ENCODE measurements around the gene ACTG2.

The ACTG2 gene

GRCh38 chr2:73925033-73925704, 32.4 kb downstream of the ACTG2 start:
- TF ChIP-seq CTCF (IDR thresholded peaks at IDR 0.05; ENCODE audit: borderline replicate concordance, extremely low read depth, low read length, poor library complexity, severe bottlenecking) (no peak), EZH2 (IDR thresholded peaks at IDR 0.05; ENCODE audit: borderline replicate concordance, low read depth, low read length, severe bottlenecking) (no peak)
- Histone ChIP-seq H2AFZ (ENCODE audit: low read depth, low read length) (0 out of 2 replicates have a peak overlapping the region, but pooled peaks have one; percentile 51), H3K9me3 (ENCODE audit: insufficient read depth, low read length, severe bottlenecking) (no peaks in the 10 kb centered on the region), H3K27me3 (ENCODE audit: insufficient read depth, low read length, poor library complexity) (no peaks in the 10 kb centered on the region), H3K36me3 (ENCODE audit: insufficient read depth, low read length) (peaks cover 3% of the 10 kb centered on the region; the same call in 1 of the 2 replicates), H3K4me2 (ENCODE audit: insufficient read depth, low read length) (no peak overlapping the region), H4K20me1 (ENCODE audit: insufficient read depth, low read length) (peaks cover 9% of the 10 kb centered on the region; the same call in 1 of the 2 replicates), H3K79me2 (ENCODE audit: insufficient read depth, low read length) (peaks cover 35% of the 10 kb centered on the region), H3K4me3 (ENCODE audit: low read depth in 1 of 2, low read length in 2 of 2) (no peak overlapping the region), H3K27ac (ENCODE audit: low read length) (no peak overlapping the region), H3K9ac (ENCODE audit: low read depth, low read length) (no peak overlapping the region), H3K4me1 (ENCODE audit: insufficient read depth, low read length) (peaks cover 36% of the 10 kb centered on the region)
- DNase-seq (no peak), ATAC-seq (ENCODE audit: insufficient read depth, low read depth) (no peak)

GRCh38 chr2:73925853-73926492, 33.2 kb downstream of the ACTG2 start:
- peak overlapping the region; percentile 94 for H3K9ac ChIP-seq (ENCODE audit: low read depth, low read length)

GRCh38 chr2:73926493-73927327, 33.9 kb downstream of the ACTG2 start, which contains the start of gene DGUOK:
TSS of gene DGUOK (plus strand) at chr2:73926880. CDS start at chr2:73926911, 31 bp downstream.
- Histone ChIP-seq H2AFZ (ENCODE audit: low read depth, low read length) (peak within 1 kb of the TSS; percentile 91), H3K9me3 (ENCODE audit: insufficient read depth, low read length, severe bottlenecking) (no peaks in the 10 kb centered on the region), H3K9ac (ENCODE audit: low read depth, low read length) (peak within 1 kb of the TSS; percentile 94), H3K4me1 (ENCODE audit: insufficient read depth, low read length) (peaks cover 47% of the 10 kb centered on the region), H3K27me3 (ENCODE audit: insufficient read depth, low read length, poor library complexity) (no peaks in the 10 kb centered on the region), H3K4me3 (ENCODE audit: low read depth in 1 of 2, low read length in 2 of 2) (peak within 1 kb of the TSS; percentile 89 to 98), H3K79me2 (ENCODE audit: insufficient read depth, low read length) (peaks cover 48% of the 10 kb centered on the region), H3K36me3 (ENCODE audit: insufficient read depth, low read length) (peaks cover 15% of the 10 kb centered on the region), H3K4me2 (ENCODE audit: insufficient read depth, low read length) (peak within 1 kb of the TSS; percentile 85), H3K27ac (ENCODE audit: low read length) (peak within 1 kb of the TSS; percentile 94), H4K20me1 (ENCODE audit: insufficient read depth, low read length) (peaks cover 20% of the 10 kb centered on the region)
- TF ChIP-seq CTCF (IDR thresholded peaks at IDR 0.05; ENCODE audit: borderline replicate concordance, extremely low read depth, low read length, poor library complexity, severe bottlenecking) (no peak), EZH2 (IDR thresholded peaks at IDR 0.05; ENCODE audit: borderline replicate concordance, low read depth, low read length, severe bottlenecking) (no peak)
- peak; percentile 98 for DNase-seq
- ATAC-seq (ENCODE audit: insufficient read depth, low read depth): peak; percentile 99

More at GRCh38 chr2:73925853-73926492, 33.2 kb downstream of the ACTG2 start:
- peaks cover 41% of the 10 kb centered on the region for H3K79me2 ChIP-seq (ENCODE audit: insufficient read depth, low read length)
- peak overlapping the region; percentile 17 to 89; a peak in 3 of 4 replicates for H3K4me3 ChIP-seq (ENCODE audit: low read depth in 1 of 2, low read length in 2 of 2)
- peak overlapping the region; percentile 85 for H3K4me2 ChIP-seq (ENCODE audit: insufficient read depth, low read length)
- H4K20me1 ChIP-seq (ENCODE audit: insufficient read depth, low read length): peaks cover 13% of the 10 kb centered on the region; the same call in 1 of the 2 replicates
- H3K4me1 ChIP-seq (ENCODE audit: insufficient read depth, low read length): peaks cover 41% of the 10 kb centered on the region
- peak overlapping the region; percentile 94 for H3K27ac ChIP-seq (ENCODE audit: low read length)
- TF ChIP-seq EZH2 (IDR thresholded peaks at IDR 0.05; ENCODE audit: borderline replicate concordance, low read depth, low read length, severe bottlenecking) (no peak), CTCF (IDR thresholded peaks at IDR 0.05; ENCODE audit: borderline replicate concordance, extremely low read depth, low read length, poor library complexity, severe bottlenecking) (no peak)
- H3K9me3 ChIP-seq (ENCODE audit: insufficient read depth, low read length, severe bottlenecking): no peaks in the 10 kb centered on the region
- ATAC-seq (ENCODE audit: insufficient read depth, low read depth) (no peak), DNase-seq (no peak)
- no peaks in the 10 kb centered on the region for H3K27me3 ChIP-seq (ENCODE audit: insufficient read depth, low read length, poor library complexity)
- H3K36me3 ChIP-seq (ENCODE audit: insufficient read depth, low read length): peaks cover 8% of the 10 kb centered on the region
- peak overlapping the region; percentile 71 for H2AFZ ChIP-seq (ENCODE audit: low read depth, low read length)
